ENCODE measurements around the gene ASMTL. TPM values are rescaled to one million over a fixed set of nuclear protein-coding genes. Genes with fewer than 3 reads are reported as not detected.

Gene ASMTL, protein sequence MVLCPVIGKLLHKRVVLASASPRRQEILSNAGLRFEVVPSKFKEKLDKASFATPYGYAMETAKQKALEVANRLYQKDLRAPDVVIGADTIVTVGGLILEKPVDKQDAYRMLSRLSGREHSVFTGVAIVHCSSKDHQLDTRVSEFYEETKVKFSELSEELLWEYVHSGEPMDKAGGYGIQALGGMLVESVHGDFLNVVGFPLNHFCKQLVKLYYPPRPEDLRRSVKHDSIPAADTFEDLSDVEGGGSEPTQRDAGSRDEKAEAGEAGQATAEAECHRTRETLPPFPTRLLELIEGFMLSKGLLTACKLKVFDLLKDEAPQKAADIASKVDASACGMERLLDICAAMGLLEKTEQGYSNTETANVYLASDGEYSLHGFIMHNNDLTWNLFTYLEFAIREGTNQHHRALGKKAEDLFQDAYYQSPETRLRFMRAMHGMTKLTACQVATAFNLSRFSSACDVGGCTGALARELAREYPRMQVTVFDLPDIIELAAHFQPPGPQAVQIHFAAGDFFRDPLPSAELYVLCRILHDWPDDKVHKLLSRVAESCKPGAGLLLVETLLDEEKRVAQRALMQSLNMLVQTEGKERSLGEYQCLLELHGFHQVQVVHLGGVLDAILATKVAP
- 18.5 to 20.7 TPM (median 20.2 TPM) in 5 replicates for total RNA-seq (2022; extraction: Qiagen RNA extraction)

DNA sequence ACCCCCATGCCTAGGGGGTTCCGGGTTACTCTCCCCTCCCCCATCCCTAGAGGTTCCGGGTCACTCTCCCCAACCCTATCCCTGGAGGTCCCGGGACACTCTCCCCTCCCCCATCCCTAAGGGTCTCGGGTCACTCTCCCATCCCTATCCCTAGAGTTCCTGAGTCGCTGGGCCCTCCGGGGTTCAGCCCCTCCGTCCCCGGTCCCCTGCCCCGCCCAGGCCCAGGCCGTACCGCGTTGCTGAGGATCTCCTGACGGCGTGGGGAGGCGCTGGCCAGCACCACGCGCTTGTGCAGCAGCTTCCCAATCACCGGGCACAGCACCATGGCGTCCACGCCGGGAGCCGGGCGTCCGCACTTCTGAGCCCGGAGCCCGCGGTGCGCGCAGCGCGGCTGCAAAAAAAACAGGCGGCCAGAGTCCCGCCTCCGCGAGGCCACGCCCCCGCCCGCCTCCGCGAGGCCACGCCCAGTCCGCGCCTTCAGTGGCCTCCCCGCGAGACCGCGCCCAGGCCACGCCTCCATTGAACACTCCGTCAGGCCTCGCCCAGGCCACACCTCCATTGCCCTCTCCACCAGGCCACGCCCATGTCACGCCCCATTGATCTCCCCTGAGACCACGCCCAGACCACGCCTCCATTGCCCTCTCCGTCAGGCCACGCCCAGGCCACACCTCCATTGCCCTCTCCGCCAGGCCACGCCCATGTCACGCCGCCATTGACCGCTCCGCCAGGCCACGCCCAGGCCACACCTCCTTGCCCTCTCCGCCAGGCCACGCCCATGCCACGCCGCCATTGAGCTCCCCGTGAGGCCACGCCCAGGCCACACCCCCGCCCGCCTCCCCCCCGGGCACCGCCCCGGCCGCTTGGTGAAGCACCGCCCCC is at the start of gene ASMTL:
Gene ASMTL, minus strand, starts transcription at position 394 of the 879 bp plus-strand sequence. Its CDS starts 69 bp downstream, at position 325.

DNA sequence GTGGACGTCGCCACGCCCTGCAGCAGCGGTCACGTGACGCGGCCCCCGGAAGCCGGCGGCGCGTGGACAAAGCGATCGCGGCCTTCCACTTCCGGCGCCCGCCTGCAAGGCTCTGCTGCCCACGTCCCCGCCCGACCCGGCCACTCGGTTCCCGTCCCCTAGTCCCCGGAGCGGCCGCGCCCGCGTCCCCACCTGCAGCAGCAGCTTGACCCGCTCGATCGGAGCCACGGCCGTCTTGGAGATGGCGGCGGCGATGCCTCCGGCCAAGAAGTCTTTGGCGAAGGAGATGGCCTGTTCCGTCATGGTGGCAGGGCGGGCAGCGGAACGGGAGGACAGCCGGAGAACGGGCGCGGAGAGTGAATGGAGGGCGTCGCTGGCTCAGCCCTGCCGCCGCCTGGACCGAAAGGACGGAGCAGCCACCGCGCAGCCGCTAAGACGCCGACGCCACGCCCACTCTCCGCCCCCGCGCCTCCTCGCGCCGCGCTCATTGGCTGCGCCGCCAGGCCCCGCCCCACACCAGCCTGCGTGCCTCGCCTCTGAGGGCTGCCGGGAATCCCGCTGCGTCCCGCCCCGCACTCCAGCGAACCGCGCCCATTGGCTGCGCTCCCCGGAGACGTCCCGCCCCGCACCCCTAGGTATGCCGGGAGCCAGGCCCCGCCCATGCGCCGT is 60.9 kb downstream of the ASMTL start, which contains the start of gene SLC25A6:
Gene SLC25A6, minus strand, starts transcription at position 407 of the 669 bp plus-strand sequence. Its CDS starts 104 bp downstream, at position 303.

Other genes starting within 250 kb of the ASMTL start
- 0.56 to 1.4 TPM (median 0.87 TPM) in 5 replicates for gene CRLF2, start 240.3 kb downstream of the ASMTL start, total RNA-seq (2022; extraction: Qiagen RNA extraction)
- gene CSF2RA, start 184.1 kb downstream of the ASMTL start, total RNA-seq (2022; extraction: Qiagen RNA extraction) = 2.0 to 3.1 TPM (median 2.7 TPM) in 5 replicates
- gene IL3RA, start 116.1 kb downstream of the ASMTL start, total RNA-seq (2022; extraction: Qiagen RNA extraction) = 0.14 to 0.24 TPM (median 0.21 TPM) in 5 replicates
- 415 to 486 TPM (median 469 TPM) in 5 replicates for gene SLC25A6, start 60.8 kb downstream of the ASMTL start, total RNA-seq (2022; extraction: Qiagen RNA extraction)
- 0.02 to 0.06 TPM (median 0.04 TPM) in 4 of 5 replicates, not detected in the other for gene P2RY8, start 84.3 kb upstream of the ASMTL start, total RNA-seq (2022; extraction: Qiagen RNA extraction)
- gene AKAP17A, start 138.7 kb upstream of the ASMTL start, total RNA-seq (2022; extraction: Qiagen RNA extraction) = 28.5 to 38.1 TPM (median 37.1 TPM) in 5 replicates
- gene ASMT, start 162.2 kb upstream of the ASMTL start, total RNA-seq (2022; extraction: Qiagen RNA extraction) = 0.10 to 0.38 TPM (median 0.29 TPM) in 5 replicates